Measurements from ENCODE around the gene C1QC.

C1QC gene

DNA sequence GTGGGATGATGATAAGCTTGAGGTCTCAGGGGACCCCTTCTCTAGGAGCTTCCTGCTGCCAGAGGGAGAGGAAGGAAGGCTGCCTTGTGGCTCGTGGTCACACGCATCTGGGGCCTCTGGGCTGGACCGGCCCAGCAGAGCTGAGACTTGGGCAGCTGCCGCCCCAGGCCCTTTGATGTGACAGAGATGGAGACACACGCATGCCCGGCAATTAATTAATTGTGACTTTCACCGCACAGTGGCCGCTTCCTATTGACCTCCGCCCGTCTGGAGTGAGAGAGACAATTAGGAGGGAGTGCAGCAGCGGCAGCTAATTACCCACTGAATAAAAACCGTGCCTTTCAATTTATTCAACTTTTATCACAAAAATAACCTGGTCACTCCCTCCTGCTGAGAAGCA lies 23.6 kb upstream of the C1QC start:
- DNase-seq: no peak

- no peak for DNase-seq
Measured at GRCh38 chr1:22621761-22622160, 21.7 kb upstream of the C1QC start.

DNA sequence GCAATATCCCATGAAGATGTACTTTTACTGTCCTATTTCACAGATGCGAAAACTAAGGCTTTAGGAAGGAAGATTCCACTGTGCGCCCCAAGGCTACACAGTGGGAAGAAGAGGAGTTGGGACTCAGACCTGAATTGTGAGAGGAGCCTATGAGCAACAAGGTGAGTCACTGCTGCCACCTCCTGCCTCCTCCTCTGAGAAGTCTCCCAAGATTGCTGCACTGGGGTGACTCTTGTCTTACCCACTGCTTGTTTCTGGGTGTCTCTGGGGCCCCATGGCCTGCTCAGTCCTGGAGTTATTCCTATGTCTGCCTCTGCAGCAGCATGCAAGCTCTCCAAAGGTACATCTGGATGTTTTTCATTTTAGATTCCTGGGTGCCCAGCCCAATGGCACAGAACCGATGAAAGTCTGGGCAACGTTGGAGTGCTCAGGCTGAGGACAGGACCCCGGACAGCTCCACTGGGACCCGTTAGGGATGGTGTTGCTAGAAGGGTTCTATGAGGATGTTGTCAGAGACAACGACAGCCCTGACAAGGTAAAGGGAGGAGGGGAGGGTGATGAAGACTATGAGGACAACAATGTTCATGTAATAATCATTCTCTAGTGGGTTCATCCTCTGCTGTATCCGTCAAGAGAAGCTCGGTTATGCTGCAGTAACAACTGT lies 18.0 kb upstream of the C1QC start:
- DNase-seq: no peak

DNA sequence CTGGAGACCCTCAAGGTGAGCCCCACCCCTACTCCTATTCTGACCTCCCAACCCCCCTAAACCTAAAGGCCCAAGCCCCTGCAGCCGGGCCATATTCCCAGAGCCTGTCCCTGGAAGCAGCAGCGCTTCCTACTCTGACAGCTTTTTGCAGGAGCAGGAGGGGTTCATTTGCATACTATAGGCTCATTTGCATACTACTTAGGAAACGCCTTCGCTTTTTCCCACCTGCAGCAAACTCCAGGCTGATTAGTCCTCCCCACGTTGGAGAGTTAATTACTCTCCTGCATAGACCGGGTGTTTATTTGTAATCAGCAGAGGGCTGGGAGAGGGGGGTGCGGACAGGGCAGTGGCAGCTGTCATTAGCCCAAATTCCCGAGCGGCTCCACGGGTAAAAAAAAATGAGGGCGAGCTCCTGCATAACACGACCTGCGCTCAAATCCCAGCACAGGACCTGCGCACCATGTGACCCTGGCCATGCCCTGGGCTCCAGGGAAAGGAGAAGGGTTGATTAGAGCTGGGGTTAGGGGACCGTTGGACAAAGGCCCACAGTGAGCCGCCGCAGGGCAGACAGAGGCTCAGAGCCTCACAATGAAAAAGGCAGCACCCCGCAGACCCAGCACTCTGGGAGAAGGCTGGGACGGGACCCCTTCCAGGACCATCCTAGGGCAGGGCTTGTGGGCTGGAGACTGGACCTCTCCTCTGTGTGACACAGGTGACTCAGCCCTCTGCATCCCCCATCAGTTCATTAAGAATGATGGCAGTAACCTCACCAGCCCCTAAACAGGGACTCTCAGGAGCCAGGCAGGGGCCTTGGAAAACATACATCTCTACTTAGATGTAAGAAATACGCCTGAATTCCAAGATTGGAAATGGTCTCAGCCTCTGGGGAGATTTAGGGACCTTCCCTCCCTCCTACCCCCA lies 16.9 kb upstream of the C1QC start:
- no peak for DNase-seq

GRCh38 chr1:22627331-22627730 lies 16.1 kb upstream of the C1QC start:
- DNase-seq: no peak

DNA sequence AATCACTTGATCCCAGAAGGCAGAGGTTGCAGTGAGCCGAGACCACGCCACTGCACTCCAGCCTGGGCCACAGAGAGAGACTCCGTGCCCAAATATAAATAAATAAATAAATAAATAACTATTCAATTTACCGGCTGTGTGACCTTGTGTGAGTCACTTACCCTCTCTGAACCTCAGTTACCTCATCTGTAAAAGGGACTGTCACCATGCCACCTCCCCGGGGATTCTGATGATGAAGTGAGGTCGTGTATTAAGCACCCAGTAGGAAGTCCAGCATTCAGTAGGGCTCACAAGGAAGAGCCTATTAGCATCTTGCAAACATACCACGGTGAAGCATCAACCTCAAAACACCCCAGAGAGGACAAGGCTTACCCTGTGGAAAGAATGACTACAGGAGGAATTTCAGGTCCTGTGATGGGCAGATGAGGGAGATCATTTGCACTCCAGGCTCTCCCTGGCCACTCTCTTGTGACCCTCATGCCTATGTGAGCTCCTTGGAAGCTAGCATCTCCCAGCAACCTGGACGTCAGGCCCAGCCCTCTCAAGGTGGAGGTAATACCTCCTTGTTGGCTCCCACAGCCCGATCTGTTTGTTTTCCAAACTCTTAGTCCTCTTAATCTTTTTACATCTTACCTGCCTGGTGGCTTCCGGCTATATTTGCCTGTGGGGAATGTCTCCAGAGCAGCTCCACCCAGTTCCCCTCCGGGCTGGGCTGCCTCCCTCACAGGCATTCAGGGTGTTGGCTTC lies 14.6 kb upstream of the C1QC start:
- no peak for DNase-seq

GRCh38 chr1:22629886-22630285 lies 13.5 kb upstream of the C1QC start:
- no peak for DNase-seq

GRCh38 chr1:22633697-22634463 lies 9.6 kb upstream of the C1QC start:
- no peak for DNase-seq

DNA sequence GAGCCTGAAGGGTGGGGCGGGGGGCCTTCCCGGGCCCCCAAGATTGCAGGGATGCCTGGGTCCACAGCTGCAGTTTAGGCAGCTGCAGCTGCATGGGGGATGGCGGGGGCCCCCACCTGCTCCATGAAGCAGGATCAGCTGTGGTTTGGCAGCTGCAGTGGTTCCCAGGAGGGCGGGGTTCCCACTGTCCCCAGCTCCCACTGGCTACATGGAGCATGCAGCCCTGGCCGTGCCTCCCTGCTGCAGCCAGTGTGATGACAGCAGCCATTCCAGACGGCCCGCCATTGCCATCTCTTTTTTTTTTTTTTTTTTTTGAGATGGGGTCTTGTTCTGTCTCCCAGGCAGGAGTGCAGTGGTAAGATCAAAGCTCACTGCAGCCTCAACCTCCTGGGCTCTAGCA lies 8.0 kb upstream of the C1QC start:
- no peak for DNase-seq

DNA sequence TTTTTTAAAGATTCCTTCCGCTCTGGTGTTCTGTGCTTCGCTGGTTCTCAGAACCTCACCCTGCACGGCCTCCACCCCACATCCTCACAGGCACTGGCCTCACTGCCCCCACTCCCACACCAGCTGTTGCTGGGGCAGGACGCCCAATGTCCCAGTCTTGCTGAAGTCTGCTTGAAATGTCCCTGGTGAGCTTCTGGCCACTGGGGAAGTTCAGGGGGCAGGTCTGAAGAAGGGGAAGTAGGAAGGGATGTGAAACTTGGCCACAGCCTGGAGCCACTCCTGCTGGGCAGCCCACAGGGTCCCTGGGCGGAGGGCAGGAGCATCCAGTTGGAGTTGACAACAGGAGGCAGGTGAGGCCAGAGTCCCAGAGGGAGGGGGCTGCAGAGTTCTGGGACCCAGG lies 7.1 kb upstream of the C1QC start, which contains the start of gene C1QA:
Gene C1QA (plus strand): TSS at position 276 of the 400 bp plus-strand sequence. CDS start 989 bp downstream, outside the sequence.
- DNase-seq: no peak

- no peak for DNase-seq
Measured at GRCh38 chr1:22636927-22637326, 6.5 kb upstream of the C1QC start.

DNA sequence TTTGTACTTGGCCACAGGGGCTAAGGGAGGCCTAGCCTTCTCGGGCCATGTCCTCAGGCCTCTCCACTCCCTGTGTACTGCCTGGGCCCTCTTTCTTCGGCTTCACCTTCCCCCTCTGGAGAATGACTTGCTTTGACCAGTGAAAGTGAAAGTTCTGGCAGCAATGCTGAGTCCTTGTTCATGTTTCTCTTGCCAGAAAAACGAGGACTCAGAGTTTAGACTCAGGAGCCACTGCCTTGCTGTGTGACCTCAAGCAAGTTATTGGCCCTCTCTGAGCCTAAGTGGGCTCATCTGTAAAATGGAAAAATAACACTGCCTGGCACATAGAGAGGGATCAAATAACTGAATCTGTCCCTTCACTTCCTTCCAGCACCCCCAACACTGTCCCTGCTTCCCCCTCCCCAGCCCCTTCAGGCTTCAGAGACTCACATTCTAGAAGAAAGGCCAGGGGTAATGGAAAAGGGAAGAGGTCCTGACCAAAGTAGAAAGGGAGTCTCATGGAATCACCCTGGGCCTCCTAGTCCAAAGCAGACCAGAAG lies 5.5 kb upstream of the C1QC start:
- no peak for DNase-seq

DNA sequence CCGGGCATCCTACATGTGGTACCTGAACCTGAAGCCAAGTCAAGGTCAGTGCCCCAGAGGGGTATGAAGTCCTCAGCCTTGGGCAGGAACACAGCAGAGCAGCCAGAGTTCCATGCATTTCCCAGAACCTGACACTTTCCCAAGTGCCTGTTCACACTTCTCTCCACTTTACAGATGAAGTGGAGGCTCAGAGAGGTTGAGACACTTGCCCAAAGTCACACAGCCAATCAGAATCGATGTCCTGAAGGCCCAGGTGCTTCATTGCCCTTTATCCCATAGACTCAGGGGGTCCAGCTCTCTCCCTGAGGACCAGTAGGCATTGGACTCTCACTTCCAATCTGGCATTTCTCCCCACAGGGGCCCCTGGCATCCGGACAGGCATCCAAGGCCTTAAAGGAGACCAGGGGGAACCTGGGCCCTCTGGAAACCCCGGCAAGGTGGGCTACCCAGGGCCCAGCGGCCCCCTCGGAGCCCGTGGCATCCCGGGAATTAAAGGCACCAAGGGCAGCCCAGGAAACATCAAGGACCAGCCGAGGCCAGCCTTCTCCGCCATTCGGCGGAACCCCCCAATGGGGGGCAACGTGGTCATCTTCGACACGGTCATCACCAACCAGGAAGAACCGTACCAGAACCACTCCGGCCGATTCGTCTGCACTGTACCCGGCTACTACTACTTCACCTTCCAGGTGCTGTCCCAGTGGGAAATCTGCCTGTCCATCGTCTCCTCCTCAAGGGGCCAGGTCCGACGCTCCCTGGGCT lies 4.8 kb upstream of the C1QC start:
- no peak for DNase-seq

GRCh38 chr1:22639286-22639685 lies 4.1 kb upstream of the C1QC start:
- no peak for DNase-seq

DNA sequence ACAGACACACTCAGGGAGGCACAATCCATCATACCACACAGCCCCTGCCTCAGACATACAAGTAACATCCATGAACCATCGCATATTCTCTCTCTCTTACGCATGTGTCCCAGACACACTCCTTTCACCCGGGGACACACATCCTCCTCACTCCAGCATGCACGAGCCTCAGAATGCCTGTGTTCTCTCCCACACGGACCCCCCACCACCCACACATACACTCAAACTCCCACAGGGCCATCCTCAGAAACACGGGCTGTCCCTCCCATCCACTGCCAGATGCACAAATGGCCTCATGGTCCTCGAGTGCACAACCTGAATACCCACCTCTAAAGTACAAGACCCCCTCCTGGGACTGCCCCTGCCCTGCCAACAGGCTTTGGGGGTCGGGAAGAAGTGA lies 2.2 kb upstream of the C1QC start:
- no peak for DNase-seq

DNA sequence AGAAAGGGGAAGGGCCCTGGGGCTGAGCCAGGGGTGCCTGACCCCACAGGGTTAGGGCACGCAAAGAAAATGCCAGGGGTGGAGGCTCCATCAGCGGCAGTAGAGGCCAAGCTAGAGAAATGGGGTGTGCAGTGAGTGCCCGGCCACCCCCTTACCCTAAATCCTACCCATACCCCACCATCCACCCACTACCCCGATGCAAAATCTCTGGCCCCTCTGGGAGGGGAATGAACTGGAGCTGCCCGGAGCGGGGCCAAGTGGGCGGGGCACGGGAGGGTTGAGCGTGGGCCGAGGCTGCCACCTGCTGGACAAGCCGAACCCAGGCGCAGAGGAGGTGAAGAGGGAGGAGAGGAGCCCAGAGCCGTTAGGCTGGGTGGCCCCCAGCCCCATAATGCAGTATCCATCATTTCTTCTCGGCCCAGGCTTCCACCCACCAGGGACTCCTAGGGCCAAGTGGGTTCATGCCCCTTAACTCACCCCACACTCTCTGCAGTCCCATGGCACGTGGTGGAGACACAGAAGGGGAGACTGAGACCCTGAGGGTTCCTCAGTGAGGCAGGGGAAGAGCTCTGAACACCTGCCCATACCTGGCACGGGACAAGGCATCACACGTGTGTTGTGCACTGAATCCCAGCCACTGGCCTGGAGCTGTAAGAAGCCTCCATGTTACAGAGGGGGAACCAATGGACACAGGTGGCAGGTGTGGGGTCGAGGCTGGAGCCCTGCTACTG lies 1.4 kb upstream of the C1QC start:
- peak; percentile 34 for DNase-seq

GRCh38 chr1:22643928-22644327 lies 495 bp downstream of the C1QC start:
- DNase-seq: no peak

DNA sequence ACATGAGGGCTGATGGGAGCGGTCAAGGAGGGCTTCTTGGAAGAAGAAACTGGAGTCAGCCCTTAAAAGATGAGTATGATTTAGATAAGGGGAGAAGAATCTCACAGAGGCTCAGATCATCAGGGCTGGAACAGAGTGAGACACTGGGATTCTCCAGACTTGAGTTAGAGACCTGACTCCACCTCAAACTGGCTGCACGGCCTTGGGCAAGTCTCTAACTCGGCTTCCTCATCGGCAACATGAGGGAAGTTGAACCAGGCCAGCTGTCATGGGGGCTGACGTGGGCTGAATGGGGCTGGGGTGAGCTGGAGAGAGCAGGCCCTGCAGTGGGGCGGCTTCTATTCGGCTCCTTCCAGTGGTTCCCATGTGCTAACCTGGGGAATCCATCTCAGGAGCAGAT lies 2.5 kb downstream of the C1QC start:
- DNase-seq: no peak

DNA sequence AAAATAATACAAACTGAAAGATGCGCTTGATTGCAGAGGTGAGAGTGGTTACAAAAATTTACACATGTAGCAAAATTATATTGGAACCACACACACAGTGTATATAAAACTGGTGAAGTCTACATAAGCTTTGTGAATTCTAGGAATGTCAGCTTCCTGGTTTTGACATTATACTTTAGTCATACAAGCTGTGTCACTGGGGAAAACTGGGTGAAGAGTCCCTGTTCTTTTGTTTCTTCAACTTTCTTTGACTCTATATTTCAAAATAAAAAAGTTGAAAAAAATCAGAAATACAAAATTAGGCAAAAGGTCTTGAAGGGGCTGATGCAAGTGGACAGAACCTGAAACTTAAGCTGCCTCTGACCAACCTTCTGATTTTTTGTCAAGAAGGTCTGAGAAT lies 3.0 kb downstream of the C1QC start:
- no peak for DNase-seq

GRCh38 chr1:22650089-22650693 lies 6.8 kb downstream of the C1QC start:
- no peak for DNase-seq
